T follicular helper cell (primary cell): ENCODE results near the gene BRIP1.
"Not testable (repeated sequence)": the region's sequence is repeated elsewhere in the genome, so short reads cannot be mapped to it uniquely, and the experiment has no call there.

Experiments used
- DNase-seq: peaks from one replicate; pipeline ENCODE4 v3.0.0-alpha.2; 2020; ENCODE audit warnings: low read depth

BRIP1 gene

GRCh38 chr17:61827649-61828395 lies 35.5 kb downstream of the BRIP1 start:
- DNase-seq = no peak

- not testable (repeated sequence) for DNase-seq
Observed at GRCh38 chr17:61826866-61827265, 36.5 kb downstream of the BRIP1 start.

DNA sequence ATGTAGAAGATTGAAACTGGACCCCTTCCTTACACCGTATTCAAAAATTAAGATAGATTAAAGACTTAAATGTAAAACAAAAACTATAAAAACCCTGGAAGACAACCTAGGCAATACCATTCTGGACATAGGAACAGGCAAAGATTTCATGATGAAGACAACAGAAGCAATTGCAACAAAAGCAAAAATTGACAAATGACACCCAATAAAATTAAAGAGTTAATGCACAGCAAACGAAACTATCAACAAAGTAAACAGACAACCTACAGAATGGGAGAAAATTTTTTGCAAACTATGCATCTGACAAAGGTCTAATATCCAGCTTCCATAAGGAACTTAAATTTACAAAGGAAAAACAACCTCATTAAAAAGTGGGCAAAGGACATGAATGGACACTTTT lies 37.1 kb downstream of the BRIP1 start:
- DNase-seq = not testable (repeated sequence)

- no peak for DNase-seq
Observed at GRCh38 chr17:61825448-61826137, 37.7 kb downstream of the BRIP1 start.

- no peak for DNase-seq
Observed at GRCh38 chr17:61822326-61823285, 40.7 kb downstream of the BRIP1 start.

GRCh38 chr17:61821655-61822054 lies 41.7 kb downstream of the BRIP1 start:
- no peak for DNase-seq

- DNase-seq = not testable (repeated sequence)
Observed at GRCh38 chr17:61819265-61819664, 44.1 kb downstream of the BRIP1 start.

DNA sequence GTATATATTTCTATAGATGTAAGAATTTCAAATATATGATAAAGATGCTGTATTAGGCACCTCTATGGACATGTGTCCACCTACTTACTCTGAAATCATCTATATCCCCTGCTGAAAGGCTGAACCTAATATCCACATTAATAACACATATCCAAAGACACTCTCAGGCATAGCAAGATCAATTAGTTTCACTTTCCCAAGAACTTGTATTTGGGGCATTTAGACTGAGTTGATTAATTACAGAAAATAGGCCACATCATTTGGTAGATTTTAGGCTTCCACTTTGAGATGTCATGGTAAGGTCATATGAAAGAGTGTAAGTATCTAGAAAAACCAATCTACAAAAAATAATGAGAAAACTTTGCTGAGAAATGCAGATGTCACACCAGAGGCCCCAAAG lies 45.1 kb downstream of the BRIP1 start:
- DNase-seq = no peak

DNA sequence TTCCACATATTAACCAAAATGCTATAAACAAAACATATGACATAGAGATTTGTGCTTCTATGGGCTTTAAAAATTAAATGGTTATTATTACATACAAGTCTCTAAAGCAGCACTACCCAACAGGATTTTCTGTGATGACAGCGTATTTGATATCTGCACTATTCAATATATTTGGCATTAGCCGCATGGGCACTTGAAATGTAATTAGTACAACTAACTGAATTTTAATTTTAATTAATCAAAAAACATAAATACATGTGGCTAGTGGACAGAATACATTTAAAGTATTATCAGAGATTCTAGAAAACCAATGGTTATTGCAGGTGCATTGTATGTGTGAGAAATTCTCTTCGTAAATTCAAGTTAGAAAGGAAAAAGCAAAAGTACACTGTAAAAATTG lies 45.9 kb downstream of the BRIP1 start:
- DNase-seq = no peak

GRCh38 chr17:61816538-61816937 lies 46.8 kb downstream of the BRIP1 start:
- DNase-seq = no peak

DNA sequence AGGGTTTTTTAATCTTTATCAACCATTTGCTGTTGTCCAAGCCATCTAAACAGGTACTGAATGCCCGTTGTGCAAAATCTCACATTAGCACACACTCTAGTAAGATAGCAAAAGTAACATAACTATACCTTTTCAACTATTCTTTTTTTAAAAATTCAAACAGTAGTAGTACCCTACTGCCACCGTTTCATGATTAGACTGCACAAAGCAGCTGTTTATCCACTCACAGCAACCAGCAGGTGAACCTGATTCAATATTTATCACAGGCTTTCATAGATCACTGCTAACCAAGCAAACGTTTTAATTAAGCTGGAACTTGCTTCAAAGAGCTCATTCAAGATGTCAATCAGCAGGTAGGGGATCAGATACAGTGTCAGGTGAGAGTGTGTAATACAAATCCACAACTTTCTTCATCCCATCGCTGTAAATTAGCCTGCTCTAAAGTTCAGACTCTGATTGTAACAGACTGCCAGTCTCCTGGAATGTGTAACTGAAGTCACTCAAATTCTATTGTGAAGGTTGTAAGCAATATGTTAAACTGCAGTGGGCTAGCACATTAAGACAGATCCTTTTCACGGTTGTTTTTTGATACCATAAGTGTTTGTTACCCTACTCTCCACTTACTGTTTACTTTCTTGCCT lies 47.3 kb downstream of the BRIP1 start:
- no peak for DNase-seq

GRCh38 chr17:61814485-61814884 lies 48.8 kb downstream of the BRIP1 start:
- no peak for DNase-seq

GRCh38 chr17:61813211-61813610 lies 50.1 kb downstream of the BRIP1 start:
- no peak for DNase-seq

- no peak for DNase-seq
Observed at GRCh38 chr17:61812747-61813146, 50.6 kb downstream of the BRIP1 start.

- no peak for DNase-seq
Observed at GRCh38 chr17:61809816-61810392, 53.4 kb downstream of the BRIP1 start.

DNA sequence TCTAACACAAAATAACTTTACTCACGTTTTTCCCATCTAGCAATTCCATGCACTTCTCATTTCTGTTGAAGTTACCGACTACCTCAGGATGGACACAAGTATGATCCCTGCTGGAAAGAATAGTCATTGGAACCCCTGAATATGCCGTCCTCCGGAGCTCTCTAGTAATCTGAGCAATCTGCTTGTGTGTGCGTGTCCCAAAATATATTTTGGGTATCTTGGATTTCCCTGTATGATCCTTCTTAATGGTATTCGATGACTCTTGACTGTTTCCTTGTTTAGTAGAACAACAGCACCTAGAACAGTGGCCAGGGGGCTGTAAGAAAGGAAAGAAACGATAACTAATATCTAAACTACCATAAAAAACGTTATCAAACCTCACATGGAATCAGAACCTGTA lies 54.9 kb downstream of the BRIP1 start:
- DNase-seq = no peak

DNA sequence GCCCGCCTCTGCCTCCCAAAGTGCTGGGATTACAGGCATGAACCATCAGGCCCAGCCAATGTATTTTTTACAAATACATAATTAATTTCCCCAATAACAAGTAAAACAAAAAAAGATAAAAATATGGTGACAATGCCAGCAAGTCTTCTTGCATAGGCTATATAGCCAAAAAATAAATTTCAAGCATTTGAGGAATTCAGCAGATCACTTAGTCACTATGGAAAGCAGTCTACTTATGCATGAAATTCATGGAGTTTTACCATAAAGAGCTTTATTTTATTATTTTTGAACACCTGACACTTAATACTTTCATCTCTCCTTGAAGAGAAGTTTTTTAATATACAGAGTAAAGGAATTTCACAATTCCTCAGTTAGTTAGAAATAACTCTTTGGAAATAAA lies 56.4 kb downstream of the BRIP1 start:
- DNase-seq = no peak

DNA sequence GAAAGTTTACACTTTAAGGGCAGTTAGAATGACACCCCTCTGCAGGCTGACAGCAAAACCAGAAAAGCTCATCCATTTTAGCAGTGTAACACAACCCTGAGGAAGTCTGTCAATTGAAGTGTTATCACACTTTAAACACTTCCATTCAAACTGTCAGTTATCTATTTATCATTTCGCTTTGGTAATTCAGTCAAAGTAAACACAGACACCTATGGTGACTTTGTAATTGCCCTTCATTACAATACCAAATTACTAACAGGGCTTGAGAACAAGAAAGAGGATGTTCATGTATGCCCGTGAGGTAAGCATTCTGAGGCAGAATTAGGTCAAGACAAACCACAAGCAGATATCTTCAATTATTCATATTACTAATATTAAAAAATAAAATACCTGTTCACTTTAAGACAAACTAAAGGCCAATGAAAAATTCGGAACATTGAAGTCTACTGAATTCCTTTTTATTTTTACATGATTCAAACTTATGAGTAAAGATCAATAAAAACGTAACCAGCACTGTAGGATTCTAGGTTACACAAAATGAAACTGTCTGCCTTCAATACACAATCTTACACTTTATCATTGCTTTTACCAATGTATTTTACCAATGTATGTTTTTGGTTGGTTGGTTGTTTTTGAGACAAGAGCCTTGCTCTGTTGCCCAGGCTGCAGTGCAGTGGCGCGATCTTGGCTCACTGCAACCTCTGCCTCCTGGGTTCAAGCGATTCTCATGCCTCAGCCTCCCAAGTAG lies 57.1 kb downstream of the BRIP1 start:
- no peak for DNase-seq

DNA sequence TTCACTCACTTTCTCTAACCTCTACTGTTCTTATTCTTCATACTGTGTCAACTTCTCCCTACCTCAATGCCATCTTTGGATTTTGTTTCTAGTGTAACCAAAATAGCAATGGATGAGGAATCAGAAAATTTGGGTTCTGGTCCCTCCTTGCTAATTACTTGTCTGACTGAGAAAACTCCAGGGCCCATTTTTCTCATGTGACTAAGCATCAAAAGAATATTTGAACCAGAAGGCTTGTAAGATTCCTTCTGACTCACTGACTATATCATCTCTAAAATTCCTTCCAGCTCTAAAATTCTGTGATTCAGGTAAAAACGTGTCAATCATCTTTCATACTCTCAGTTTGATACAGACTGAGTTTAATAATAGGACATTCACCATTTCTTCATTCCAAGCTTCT lies 57.9 kb downstream of the BRIP1 start:
- no peak for DNase-seq

GRCh38 chr17:61803796-61804195 lies 59.5 kb downstream of the BRIP1 start:
- no peak for DNase-seq

DNA sequence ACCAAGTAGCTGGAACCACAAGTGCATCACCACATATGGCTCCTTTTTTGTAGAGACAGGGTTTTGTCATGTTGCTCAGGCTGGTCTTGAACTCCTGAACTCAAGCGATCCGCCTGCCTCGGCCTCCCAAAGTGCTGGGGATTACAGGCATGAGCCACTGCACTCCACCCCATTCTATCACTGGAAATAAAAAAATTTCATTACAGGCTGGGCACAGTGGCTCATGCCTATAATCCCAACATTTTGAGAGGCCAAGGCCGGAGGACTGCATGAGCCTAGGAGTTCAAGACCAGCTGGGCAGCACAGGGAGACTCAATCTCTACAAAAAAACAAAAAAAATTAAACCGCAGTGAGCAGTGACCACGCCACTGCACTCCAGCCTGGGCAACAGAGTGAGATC lies 60.1 kb downstream of the BRIP1 start:
- DNase-seq = no peak
